Nucleus accumbens (tissue), 56 donors: Measurements from ENCODE around the gene ZNRF2.
"Not testable (repeated sequence)": the region's sequence is repeated elsewhere in the genome, so short reads cannot be mapped to it uniquely, and the experiment has no call there.

Experiments used
- DNase-seq, 56 donors: peaks; one replicate each; lab custom pipeline; 2025; lab: John Stamatoyannopoulos, UW

ZNRF2 gene

GRCh38 chr7:30256349-30256858 is 28.0 kb upstream of the ZNRF2 start:
- DNase-seq: no peak

DNA sequence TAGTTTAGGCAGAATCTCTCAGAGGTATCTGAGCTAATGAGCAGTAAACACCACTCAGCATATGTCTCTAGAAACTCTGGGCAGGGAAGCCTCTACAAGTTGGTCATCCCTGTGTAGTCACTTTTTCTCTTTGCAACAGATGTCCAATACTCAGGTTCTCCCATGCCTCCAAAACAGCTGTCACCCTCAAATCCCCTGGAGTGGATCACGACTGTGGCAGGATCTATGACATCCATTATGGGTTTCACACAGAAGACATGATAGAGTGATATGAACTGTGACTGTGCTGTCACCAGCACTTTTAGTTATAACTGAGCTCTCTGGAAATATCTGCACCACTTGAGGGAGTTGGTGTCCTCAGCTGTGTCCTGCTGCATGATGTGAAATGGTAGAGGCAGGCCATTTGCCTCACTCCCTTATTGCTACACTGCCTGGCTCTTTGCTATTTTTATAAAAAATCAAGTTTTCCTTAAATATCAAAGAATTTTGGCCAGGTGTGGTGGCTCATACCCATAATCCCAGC is 24.1 kb upstream of the ZNRF2 start:
- DNase-seq: no peak

DNA sequence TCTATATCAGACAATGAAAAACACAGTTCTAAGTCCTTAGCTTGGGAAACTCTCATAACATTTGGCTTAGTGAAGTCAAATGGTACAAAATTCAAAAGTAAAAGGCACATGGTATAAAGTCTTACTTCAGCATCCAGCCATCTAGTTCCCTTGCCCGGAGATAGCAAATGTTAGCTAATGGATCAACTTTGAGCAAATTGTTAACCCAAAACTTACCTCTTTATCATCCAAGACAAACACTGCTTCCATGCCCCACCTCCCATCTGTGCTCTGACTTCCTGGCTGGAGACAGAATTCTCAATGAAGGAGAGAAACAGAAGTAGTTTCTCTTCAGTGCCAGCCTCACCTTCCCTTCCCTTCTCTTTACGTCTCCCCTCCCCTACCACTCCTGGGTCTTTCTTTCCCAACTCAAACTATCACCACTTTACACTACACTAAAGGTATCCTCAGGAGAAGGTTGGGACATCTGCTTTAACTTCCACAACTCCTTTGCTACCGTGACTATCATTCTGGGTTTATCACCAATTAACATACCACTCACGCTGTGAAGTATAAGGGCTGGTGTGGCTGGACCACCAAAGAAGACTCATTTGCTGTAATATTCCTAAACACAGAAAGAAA is 21.2 kb upstream of the ZNRF2 start:
- DNase-seq: no peak

DNA sequence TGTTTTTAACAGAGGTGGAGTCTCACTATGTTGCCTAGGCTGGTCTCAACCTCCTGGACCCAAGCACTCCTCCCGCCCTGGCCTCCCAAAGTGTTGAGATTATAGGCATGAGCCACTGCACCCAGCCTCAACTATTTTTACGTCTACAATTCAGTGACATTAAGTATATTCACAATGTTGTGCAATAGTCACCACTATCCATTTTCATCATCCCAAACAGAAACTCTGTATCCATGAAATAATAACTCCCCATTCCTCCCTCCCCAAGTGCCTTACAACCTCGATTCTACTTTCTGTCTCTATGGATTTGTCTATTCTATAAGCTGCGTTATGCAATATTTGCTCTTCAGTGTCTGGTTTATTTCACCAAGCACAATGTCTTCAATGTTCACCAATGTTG is 20.3 kb upstream of the ZNRF2 start:
- DNase-seq: no peak

DNA sequence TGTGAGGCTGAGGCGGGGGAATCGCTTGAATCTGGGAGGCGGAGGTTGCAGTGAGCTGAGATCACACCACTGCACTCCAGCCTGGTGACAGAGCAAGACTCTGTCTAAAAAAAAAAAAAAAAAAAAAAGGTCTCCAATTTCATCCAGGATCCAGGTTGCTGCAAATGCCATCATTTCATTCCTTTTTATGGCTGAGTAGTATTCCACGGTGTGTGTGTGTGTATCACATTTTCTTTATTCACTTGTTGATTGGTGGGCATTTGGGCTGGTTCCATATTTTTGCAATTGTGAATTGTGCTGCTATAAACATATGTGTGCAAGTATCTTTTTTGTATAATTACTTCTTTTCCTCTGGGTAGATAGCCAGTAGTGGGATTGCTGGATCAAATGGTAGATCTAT is 19.2 kb upstream of the ZNRF2 start:
- not testable (repeated sequence) for DNase-seq

GRCh38 chr7:30266686-30267085 is 17.7 kb upstream of the ZNRF2 start:
- no peak for DNase-seq

DNA sequence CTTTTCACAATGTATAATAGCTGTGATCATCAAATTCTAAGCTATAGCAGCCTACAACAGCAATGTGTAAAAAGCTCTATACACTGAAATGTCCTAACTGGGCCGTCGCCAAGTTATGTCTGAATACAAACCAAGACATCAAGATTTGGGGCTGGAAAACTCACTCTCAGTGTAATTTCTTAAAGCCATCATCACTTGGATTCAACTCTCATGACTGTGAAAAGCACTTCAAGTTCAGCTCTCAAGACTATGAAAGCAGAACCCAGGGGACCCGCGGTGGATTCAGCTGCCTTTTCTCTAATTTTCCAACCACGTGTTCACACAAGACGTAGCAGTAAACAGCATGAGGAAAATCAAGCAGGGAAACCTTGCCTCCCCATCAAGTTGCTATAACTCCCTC is 15.8 kb upstream of the ZNRF2 start:
- no peak for DNase-seq

DNA sequence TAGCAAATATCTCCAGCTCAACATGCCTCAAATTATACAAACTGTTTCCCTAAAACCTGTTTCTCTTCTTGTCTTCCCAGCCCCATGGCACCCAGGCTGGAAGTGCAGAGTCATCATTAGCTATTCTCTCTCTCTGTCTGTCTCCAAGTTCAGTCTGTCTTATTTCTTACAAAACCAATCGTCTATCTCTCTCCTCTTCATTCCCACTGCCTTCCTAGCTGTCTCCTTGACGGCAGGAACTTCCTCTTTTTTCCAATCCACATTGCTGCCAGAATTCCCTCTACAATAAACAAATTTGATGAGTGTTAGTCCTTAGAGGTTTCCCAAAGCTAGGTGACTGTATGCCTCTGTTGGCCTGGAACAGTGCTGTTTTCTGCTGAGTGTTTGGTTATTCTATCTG is 14.9 kb upstream of the ZNRF2 start:
- no peak for DNase-seq

- no peak for DNase-seq
Measured at GRCh38 chr7:30270921-30271320, 13.5 kb upstream of the ZNRF2 start.

GRCh38 chr7:30272126-30272525 is 12.3 kb upstream of the ZNRF2 start:
- DNase-seq: no peak

GRCh38 chr7:30273552-30273951 is 10.8 kb upstream of the ZNRF2 start:
- DNase-seq: no peak

DNA sequence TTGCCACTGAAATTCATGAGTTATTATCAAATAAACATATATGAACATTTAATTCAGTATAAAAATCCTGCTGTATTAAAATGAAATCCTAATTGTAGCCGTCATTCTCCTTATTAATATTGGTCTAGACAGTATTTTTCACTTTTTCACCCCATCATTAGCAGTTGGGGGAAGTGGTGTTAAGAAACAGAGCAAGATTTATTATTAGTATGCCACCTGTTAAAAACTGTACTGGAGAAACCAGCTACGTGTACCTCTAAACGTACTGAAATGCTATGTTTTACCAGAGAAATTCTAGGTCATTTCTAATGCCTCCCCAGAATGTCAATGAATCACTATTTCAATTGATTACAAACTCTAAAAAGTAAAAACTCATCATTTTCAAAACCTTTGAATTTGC is 9.8 kb upstream of the ZNRF2 start:
- no peak for DNase-seq

- peak in 43 of 56 donors; percentile 6 to 70 (median 26) for DNase-seq
Measured at GRCh38 chr7:30276203-30276900, 8.0 kb upstream of the ZNRF2 start.

DNA sequence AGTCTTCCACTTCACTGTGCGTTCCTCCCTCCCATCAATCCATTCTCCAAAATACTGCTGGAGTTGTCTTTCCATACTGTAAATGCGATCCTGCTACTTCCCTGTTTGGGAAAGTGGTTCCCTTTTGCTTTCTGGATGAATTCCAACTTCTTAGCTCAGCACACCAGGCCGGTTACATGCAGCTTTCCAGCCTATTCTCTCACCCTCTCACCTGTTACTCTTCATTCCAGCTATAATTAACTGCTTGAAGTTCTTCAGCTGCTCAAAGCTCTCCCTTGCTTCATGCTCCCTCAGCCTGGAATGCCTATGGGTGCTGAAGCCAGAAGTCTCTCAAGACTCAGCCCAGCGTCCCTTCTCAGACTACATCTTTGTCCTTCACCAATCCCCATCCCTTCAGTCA is 6.0 kb upstream of the ZNRF2 start:
- no peak for DNase-seq

DNA sequence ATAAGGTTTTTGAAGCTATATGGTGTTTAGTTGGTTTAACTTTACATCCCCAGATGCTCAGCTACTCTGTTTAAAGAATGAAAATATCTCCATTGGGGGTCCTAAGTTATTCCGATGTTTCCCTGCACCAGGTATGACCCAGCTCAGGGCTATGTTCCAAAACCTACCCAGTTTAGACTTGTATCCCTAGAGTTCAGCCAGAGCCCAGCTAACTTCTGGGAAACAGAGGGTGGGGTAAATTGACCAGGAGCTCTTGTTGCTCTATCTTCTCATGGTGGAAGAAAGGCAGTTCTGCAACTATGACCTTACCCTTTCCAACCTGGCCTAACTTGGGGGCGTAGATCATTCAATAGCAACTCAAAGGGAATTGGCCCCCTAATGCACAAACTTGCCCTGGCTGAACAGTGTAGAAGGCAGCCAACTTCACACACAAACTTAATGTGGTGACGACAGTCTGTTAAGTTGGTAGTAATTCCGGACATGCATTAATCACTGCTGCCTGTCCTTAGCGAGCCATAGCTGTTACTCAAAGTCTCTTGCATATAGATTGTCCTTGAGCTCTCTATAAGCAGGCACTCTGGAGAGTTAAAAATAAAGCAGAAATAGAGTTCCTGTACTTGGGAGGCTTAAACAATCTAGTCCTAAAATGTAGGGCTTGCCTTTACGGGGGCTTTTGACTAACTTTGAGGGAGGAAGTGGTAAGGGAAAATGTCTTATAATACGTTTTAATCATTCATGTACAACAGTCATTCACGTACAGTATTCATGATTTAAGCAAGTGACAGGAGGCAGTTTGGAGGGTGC is 5.3 kb upstream of the ZNRF2 start:
- no peak for DNase-seq

- no peak for DNase-seq
Measured at GRCh38 chr7:30279653-30279904, 4.8 kb upstream of the ZNRF2 start.

GRCh38 chr7:30280631-30281030 is 3.8 kb upstream of the ZNRF2 start:
- DNase-seq: no peak

DNA sequence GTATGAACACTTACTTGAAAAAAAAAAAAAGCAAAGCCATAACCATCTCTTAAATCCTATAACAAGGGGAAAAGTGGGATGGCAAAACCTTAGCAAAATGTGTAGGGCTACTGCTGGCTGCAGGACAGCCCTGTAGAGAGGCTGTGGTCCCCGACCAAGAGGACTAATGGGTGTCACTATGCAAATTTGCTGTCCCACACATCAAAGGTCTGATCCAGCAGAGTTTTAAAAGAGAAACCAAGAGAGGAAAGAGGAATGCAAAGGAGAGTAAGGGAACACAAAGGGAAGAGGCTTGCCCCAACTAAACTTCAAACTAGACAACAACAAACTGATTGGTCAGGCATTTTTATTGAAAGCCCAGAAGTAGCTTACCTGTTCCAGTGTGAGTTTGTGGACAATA is 3.1 kb upstream of the ZNRF2 start:
- DNase-seq: no peak

DNA sequence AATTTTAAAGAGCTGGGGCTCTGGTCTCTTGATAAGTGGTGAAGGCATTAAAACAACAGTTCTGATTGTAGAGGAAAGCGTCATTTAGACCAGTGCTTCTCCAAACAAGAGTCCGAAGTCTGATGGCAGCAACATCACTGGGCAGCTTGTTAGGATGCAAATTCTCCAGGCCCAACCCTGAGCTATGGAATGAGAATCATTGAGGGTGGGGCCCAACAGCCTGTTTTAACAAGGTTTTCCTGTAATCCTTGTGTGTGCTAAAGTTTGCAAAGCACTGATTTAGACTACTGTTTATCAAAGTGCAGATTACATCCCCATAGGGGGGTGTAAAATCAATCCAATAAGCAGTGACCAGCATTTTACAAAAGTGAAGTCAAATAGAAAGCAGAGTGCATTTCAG is 2.6 kb upstream of the ZNRF2 start:
- no peak for DNase-seq

DNA sequence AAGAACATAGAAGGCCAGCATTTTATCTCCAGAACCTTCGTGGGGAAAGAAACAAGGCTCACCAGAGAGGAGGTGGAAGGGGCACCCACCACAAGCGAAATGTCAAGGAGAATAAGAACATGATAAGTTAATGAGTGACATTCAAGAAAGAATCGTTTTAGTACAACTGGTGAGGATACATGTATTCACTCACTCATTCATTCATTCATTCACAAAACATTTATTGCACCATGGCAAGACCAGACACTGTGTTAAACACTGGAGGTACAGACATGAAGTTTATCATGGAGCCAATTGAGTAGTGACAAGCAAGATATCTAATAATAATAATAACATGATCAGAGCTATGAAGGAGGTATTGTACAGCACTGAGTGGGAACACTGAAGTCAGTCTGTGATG is 1.7 kb upstream of the ZNRF2 start:
- DNase-seq: no peak

DNA sequence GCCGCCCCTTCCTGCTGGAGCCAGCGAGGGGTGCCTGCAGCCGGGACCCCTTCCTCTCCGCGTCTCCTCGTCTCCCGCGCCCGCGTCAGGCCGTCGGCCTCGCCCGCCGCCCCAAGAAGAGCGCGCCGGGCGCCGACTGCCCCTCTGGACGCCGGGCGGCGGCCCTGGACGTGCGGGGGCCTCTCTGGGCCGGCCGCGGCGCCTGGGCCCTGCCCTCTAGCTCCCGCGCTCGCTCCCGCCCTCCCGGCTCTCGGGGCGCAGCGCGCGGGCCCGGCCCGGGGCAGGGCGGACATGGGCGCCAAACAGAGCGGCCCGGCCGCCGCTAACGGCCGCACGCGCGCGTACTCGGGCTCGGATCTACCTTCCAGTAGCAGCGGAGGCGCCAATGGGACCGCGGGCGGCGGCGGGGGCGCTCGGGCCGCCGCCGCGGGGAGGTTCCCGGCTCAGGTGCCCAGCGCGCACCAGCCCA is 704 bp downstream of the ZNRF2 start:
- peak in 4 of 56 donors; percentile 10 to 50 (median 38) for DNase-seq
